Chondrocyte (in vitro differentiated cells): ENCODE measurements around the gene SLC7A14. TPM values are rescaled to one million over a fixed set of nuclear protein-coding genes. Genes with fewer than 3 reads are reported as not detected.
"Not testable (repeated sequence)": the region's sequence is repeated elsewhere in the genome, so short reads cannot be mapped to it uniquely, and the experiment has no call there.

Source experiments
- DNase-seq: peaks from one replicate; pipeline ENCODE4 v3.0.0; 2021; ENCODE audit warnings: mixed read lengths, low spot score
- H3K27ac Mint-ChIP-seq: one replicate; pipeline ENCODE4 v1.8.0; 2021; ENCODE audit warnings: mild to moderate bottlenecking, moderate library complexity, mixed read lengths; ENCODE audit not compliant: unreplicated experiment
- H3K27me3 Mint-ChIP-seq: 2 replicates; pipeline ENCODE4 v1.8.0; 2021; ENCODE audit warnings: low read depth, mixed read lengths
- H3K36me3 Mint-ChIP-seq: 2 replicates; pipeline ENCODE4 v1.8.0; 2021; ENCODE audit warnings: low read depth, mixed read lengths
- H3K4me1 Mint-ChIP-seq: 2 replicates; pipeline ENCODE4 v1.8.0; 2021; ENCODE audit warnings: low read depth, mild to moderate bottlenecking, mixed read lengths
- H3K4me3 Mint-ChIP-seq: one replicate; pipeline ENCODE4 v1.8.0; 2021; ENCODE audit warnings: mild to moderate bottlenecking, moderate library complexity, mixed read lengths; ENCODE audit not compliant: unreplicated experiment
- H3K9me3 Mint-ChIP-seq: 2 replicates; pipeline ENCODE4 v1.8.0; 2021; ENCODE audit warnings: low read depth, mixed read lengths
- total RNA-seq: library from RNA; stranded (reverse); gene quantifications from 3 replicates; pipeline ENCODE4 v1.2.1, GENCODE V29; 2021
- TF ChIP-seq, protein P1 (sequence below): fragments of 200-600 bp; sonication (generic); IDR thresholded peaks from 2 replicates; pipeline ENCODE4 v1.5.0; 2021; ENCODE audit warnings: antibody characterized with exemption, mild to moderate bottlenecking, moderate library complexity

SLC7A14 gene
- total RNA-seq, 1 donor from 2014 or later = 0.02 TPM

DNA sequence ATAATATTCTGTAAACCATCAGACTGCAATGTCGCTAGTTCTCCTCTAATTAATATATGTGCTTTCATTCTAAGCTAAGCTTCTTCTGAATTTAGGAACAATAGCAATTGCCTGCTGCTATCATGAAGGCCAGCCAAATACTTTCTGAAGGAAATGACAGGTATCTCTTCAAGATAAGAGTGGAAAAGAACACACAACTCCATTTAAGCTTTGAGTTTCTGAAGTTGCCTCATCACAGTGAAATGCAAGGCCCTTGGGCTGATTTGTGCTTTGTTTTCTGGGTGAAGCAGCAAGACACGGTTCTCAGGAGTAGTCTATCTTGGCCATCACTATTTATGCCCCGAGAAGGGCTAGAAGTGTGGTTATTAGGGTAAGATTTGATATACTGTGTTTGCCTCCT lies 6.2 kb downstream of the SLC7A14 start:
- TF ChIP-seq, protein P1, sequence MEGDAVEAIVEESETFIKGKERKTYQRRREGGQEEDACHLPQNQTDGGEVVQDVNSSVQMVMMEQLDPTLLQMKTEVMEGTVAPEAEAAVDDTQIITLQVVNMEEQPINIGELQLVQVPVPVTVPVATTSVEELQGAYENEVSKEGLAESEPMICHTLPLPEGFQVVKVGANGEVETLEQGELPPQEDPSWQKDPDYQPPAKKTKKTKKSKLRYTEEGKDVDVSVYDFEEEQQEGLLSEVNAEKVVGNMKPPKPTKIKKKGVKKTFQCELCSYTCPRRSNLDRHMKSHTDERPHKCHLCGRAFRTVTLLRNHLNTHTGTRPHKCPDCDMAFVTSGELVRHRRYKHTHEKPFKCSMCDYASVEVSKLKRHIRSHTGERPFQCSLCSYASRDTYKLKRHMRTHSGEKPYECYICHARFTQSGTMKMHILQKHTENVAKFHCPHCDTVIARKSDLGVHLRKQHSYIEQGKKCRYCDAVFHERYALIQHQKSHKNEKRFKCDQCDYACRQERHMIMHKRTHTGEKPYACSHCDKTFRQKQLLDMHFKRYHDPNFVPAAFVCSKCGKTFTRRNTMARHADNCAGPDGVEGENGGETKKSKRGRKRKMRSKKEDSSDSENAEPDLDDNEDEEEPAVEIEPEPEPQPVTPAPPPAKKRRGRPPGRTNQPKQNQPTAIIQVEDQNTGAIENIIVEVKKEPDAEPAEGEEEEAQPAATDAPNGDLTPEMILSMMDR = no peak
- H3K27me3 Mint-ChIP-seq = peaks cover 10% of the 10 kb centered on the region
- no peak overlapping the region for H3K27ac Mint-ChIP-seq
- H3K4me1 Mint-ChIP-seq = peaks cover 2% of the 10 kb centered on the region
- H3K9me3 Mint-ChIP-seq = no peaks in the 10 kb centered on the region
- DNase-seq = no peak
- no peaks in the 10 kb centered on the region for H3K36me3 Mint-ChIP-seq
- H3K4me3 Mint-ChIP-seq = no peak overlapping the region

DNA sequence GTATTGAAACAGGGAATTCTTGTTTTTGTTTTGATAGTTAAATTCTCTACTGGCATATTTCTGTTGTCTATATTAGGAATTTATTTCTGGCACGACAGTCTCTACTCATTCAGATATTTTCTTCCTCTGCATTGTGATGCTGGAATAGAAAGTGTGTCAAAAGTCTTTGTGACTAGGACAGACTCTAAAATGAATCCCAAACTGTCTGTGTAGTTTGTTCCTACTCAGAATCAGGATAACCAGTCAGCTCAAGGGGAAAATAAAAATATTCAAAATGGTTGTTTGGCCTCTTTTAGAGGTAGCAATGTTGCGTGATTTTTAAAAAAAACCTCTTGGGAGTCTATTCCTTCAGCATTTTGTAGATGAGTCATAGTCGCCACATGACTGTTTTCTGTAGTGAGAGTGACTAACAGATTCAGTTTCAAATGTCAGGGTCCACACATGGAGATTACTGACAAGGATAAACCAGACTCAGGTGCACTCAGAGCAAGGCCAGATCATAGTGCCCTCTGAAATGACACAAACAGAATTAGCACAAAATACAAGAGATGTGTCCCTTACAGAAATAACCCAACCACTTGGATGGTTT lies 13.1 kb downstream of the SLC7A14 start:
- peaks cover 12% of the 10 kb centered on the region for H3K4me1 Mint-ChIP-seq
- no peak overlapping the region for H3K4me3 Mint-ChIP-seq
- peaks cover 2% of the 10 kb centered on the region for H3K9me3 Mint-ChIP-seq
- TF ChIP-seq, protein P1 = no peak
- peaks cover 1% of the 10 kb centered on the region for H3K36me3 Mint-ChIP-seq
- H3K27me3 Mint-ChIP-seq = no peaks in the 10 kb centered on the region
- peak overlapping the region; percentile 75 for H3K27ac Mint-ChIP-seq
- no peak for DNase-seq

DNA sequence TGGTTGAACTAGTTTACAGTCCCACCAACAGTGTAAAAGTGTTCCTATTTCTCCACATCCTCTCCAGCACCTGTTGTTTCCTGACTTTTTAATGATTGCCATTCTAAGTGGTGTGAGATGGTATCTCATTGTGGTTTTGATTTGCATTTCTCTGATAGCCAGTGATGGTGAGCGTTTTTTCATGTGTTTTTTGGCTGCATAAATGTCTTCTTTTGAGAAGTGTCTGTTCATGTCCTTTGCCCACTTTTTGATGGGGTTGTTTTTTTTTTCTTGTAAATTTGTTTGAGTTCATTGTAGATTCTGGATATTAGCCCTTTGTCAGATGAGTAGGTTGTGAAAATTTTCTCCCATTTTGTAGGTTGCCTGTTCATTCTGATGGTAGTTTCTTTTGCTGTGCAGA lies 18.3 kb downstream of the SLC7A14 start:
- H3K27me3 Mint-ChIP-seq, DNase-seq, H3K36me3 Mint-ChIP-seq, H3K27ac Mint-ChIP-seq, H3K9me3 Mint-ChIP-seq, H3K4me3 Mint-ChIP-seq: not testable (repeated sequence)
- peaks cover 29% of the 10 kb centered on the region for H3K4me1 Mint-ChIP-seq

DNA sequence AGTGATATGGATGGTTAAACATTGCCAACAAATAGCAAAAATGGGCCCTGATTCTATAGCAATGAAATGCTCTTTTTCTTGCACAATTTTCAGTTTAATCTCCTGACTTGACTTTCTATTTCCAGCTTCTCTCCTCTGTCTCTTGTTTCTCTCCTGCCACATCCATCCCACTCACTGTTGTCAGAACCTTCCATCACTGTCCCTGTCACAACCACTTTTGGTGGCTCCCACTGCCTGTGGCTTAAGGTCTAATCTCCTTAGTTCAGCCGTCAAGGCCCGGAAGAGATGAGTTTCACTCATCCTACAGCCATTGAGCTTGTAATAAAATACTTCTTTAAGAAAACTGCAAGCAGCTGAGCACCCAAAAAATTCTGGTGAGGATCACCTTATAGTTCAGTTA lies 19.5 kb downstream of the SLC7A14 start:
- TF ChIP-seq, protein P1 = no peak
- Mint-ChIP-seq H3K4me3 (no peak overlapping the region), H3K9me3 (peaks cover 2% of the 10 kb centered on the region), H3K27ac (no peak overlapping the region), H3K4me1 (peaks cover 25% of the 10 kb centered on the region), H3K27me3 (no peaks in the 10 kb centered on the region), H3K36me3 (peaks cover 1% of the 10 kb centered on the region)
- DNase-seq = no peak

DNA sequence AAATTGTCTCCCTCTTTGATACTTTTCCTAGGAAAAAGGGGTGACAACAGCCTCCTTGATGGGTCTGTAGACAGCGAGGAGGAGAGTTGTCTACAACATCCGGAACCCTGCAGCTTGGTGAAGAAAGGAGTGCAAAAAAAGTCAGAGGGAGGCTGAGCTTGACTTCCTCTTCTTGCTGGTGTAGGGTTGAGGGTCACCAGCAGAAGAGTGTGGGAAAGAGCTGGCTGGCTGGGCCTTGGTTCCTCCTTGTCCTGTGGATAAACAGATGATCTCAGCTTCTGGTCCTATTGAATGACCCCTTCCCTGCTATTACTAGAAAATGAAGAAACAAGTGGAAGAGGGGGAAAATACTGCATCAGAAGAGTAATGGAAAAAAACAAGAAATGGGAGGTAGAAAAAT lies 20.4 kb downstream of the SLC7A14 start:
- Mint-ChIP-seq H3K27ac (peak overlapping the region; percentile 34), H3K4me1 (peaks cover 25% of the 10 kb centered on the region)

More for the DNA sequence above, 20.4 kb downstream of the SLC7A14 start:
- Mint-ChIP-seq H3K9me3 (peaks cover 4% of the 10 kb centered on the region), H3K4me3 (no peak overlapping the region), H3K36me3 (peaks cover 1% of the 10 kb centered on the region), H3K27me3 (no peaks in the 10 kb centered on the region)
- TF ChIP-seq, protein P1 = no peak
- no peak for DNase-seq
